C4-2B (cell line): Measurements from ENCODE around the gene ITGB3.

Experiments
- H3K27ac ChIP-seq: fragments of 450-650 bp; 2 replicates; pipeline ENCODE4 v1.5.1; 2017
- CTCF ChIP-seq: fragments of 450-650 bp; conservative IDR thresholded peaks from 2 replicates; pipeline ENCODE4 v1.5.1; 2017; ENCODE audit warnings: mild to moderate bottlenecking
- ZFX ChIP-seq: fragments of 450-650 bp; IDR thresholded peaks from 2 replicates; pipeline ENCODE4 v1.6.1; 2017

Gene ITGB3

GRCh38 chr17:47335101-47335936, 81.7 kb downstream of the ITGB3 start:
- TF ChIP-seq ZFX (no peak), CTCF (no peak)

GRCh38 chr17:47338026-47338425, 84.4 kb downstream of the ITGB3 start:
- no peak overlapping the region for H3K27ac ChIP-seq
- TF ChIP-seq ZFX (no peak), CTCF (no peak)

More at GRCh38 chr17:47335101-47335936, 81.7 kb downstream of the ITGB3 start:
- H3K27ac ChIP-seq: no peak overlapping the region

GRCh38 chr17:47352848-47353247, 99.2 kb downstream of the ITGB3 start:
- no peak for TF ChIP-seq ZFX
- TF ChIP-seq CTCF: no peak
- no peak overlapping the region for H3K27ac ChIP-seq

GRCh38 chr17:47358652-47359051, 105.0 kb downstream of the ITGB3 start:
- H3K27ac ChIP-seq: no peak overlapping the region
- TF ChIP-seq ZFX: no peak
- no peak for TF ChIP-seq CTCF
